Upper lobe of left lung (tissue), 4 donors: ENCODE data around the gene LTBP2.

Experiments
- EP300 ChIP-seq, 4 donors: sonication (generic); formaldehyde crosslinking; IDR thresholded peaks; one replicate each; pipeline ENCODE4 v1.5.1; 2017; ENCODE audit warnings: antibody characterized with exemption in 4 of 4, control low read depth in 2 of 4
- POLR2A ChIP-seq, 4 donors: fragments of 450-650 bp; IDR thresholded peaks; one replicate each; pipeline ENCODE4 v1.5.1; 2016 to 2017; ENCODE audit warnings: antibody characterized with exemption in 4 of 4, mild to moderate bottlenecking in 2 of 4
- POLR2AphosphoS5 ChIP-seq, 2 donors: sonication (generic); formaldehyde crosslinking; IDR thresholded peaks; one replicate each; pipeline ENCODE4 v1.5.1; 2017; ENCODE audit warnings: antibody characterized with exemption in 2 of 2
- TF ChIP-seq, protein P1 (sequence below), 6 experiments: fragments of 450-650 bp in 4 of 6; fragments of 200-600 bp in 2 of 6; sonication (generic) in 2 of 6; IDR thresholded peaks; one replicate each; pipeline ENCODE4 v1.5.1; 2016 to 2019; ENCODE audit warnings: antibody characterized with exemption in 6 of 6

DNA sequence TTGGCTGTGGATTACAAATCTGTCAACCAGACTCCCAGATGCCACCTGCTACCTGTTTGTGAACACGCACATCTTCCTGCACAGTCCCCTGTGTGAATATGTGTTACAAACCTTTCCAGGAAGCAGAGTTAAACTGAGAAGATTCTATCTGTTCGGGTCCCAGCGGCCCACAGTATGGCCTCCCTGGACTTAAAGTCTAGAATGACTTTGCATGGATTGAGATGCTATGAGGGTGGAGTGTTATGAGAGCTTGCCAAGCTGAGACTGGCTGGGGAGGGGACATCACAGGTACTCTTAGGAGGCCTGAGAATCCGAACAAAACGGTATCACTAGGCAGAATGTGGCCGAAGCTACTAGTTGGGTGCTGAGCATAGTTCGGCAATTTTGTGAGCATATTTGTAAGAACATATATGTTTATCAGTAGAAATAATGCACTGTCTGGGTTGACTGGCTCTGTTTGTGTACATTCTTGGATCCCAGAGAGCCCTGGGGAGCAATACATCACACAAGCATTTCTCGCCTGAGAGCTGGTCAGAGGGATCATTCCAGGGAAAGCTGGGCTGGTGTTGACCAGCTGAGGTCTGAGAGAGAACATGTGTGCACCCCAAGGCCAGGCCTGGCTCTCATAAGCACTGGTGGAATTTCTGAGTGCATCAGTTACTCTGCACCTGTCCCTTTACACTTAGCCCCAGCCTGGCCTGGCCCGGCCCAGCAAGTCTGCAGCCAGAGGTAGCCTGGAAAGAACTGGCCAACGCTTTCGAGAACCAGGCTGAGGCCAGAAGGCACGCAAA, 29.8 kb upstream of the LTBP2 start:
- TF ChIP-seq, protein P1, sequence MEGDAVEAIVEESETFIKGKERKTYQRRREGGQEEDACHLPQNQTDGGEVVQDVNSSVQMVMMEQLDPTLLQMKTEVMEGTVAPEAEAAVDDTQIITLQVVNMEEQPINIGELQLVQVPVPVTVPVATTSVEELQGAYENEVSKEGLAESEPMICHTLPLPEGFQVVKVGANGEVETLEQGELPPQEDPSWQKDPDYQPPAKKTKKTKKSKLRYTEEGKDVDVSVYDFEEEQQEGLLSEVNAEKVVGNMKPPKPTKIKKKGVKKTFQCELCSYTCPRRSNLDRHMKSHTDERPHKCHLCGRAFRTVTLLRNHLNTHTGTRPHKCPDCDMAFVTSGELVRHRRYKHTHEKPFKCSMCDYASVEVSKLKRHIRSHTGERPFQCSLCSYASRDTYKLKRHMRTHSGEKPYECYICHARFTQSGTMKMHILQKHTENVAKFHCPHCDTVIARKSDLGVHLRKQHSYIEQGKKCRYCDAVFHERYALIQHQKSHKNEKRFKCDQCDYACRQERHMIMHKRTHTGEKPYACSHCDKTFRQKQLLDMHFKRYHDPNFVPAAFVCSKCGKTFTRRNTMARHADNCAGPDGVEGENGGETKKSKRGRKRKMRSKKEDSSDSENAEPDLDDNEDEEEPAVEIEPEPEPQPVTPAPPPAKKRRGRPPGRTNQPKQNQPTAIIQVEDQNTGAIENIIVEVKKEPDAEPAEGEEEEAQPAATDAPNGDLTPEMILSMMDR (IDR thresholded peaks at IDR 0.05), result no peak
- TF ChIP-seq POLR2A (IDR thresholded peaks at IDR 0.05) (no peak), POLR2AphosphoS5 (IDR thresholded peaks at IDR 0.05) (no peak), EP300 (IDR thresholded peaks at IDR 0.05) (no peak)
